WTC11 (cell line): ENCODE measurements around the gene SLC12A2. TPM values are rescaled to one million over a fixed set of nuclear protein-coding genes. Genes with fewer than 3 reads are reported as not detected.

Experiments used
- ATAC-seq: fragments of 200-7000 bp; cut with Tn5 transposase; 2 replicates; pipeline ENCODE4 v1.10.0; 2021; ENCODE audit warnings: mild to moderate bottlenecking, moderate library complexity
- CTCF ChIA-PET: fragments of 300-600 bp; sonication (Branson Sonifier 250); formaldehyde crosslinking; loops from one replicate; lab custom pipeline; 2021; ENCODE audit warnings: antibody characterized with exemption; lab: Charles Lee
- POLR2A ChIA-PET: fragments of 350-600 bp; sonication (Branson Sonifier 250); formaldehyde crosslinking; loops from one replicate; lab custom pipeline; 2021; ENCODE audit warnings: antibody characterized with exemption; lab: Charles Lee
- DNase-seq: peaks from one replicate; pipeline ENCODE4 v3.0.0; 2021; ENCODE audit warnings: low spot score
- H3K27ac Mint-ChIP-seq: 2 replicates; pipeline ENCODE4 v1.8.0; 2021; ENCODE audit warnings: mixed read lengths
- H3K27me3 Mint-ChIP-seq: 2 replicates; pipeline ENCODE4 v1.8.0; 2021; ENCODE audit warnings: low read depth, mild to moderate bottlenecking, moderate library complexity, mixed read lengths
- H3K36me3 Mint-ChIP-seq: 2 replicates; pipeline ENCODE4 v1.8.0; 2021; ENCODE audit warnings: mixed read lengths
- H3K4me1 Mint-ChIP-seq: 2 replicates; pipeline ENCODE4 v1.8.0; 2022; ENCODE audit warnings: mixed read lengths
- H3K4me3 Mint-ChIP-seq: 2 replicates; pipeline ENCODE4 v1.8.0; 2021; ENCODE audit warnings: mild to moderate bottlenecking, moderate library complexity, mixed read lengths
- H3K9me3 Mint-ChIP-seq: 2 replicates; pipeline ENCODE4 v1.8.0; 2021; ENCODE audit warnings: mixed read lengths
- ATF1 ChIP-seq: sonication (generic); formaldehyde crosslinking; IDR thresholded peaks from 2 replicates; pipeline ENCODE4 v1.8.1; 2023; ENCODE audit warnings: mild to moderate bottlenecking, moderate library complexity, missing genetic modification reagents
- FOXJ3 ChIP-seq: sonication (generic); formaldehyde crosslinking; IDR thresholded peaks from 2 replicates; pipeline ENCODE4 v1.9.0; 2021; ENCODE audit warnings: missing genetic modification reagents, mild to moderate bottlenecking, borderline replicate concordance
- MXD4 ChIP-seq: fragments of 250-450 bp; sonication (Bioruptor Pico); IDR thresholded peaks from 2 replicates; pipeline ENCODE4 v1.8.0; 2021; ENCODE audit warnings: mild to moderate bottlenecking, moderate library complexity, borderline replicate concordance
- MYBL2 ChIP-seq: sonication (generic); formaldehyde crosslinking; IDR thresholded peaks from 2 replicates; pipeline ENCODE4 v1.8.1; 2023; ENCODE audit warnings: mild to moderate bottlenecking, moderate library complexity, missing genetic modification reagents
- NR3C1 ChIP-seq: sonication (generic); formaldehyde crosslinking; conservative IDR thresholded peaks from 2 replicates; pipeline ENCODE4 v1.8.1; 2023; ENCODE audit warnings: low read depth, mild to moderate bottlenecking, missing genetic modification reagents
- SMAD3 ChIP-seq: sonication (generic); formaldehyde crosslinking; IDR thresholded peaks from 2 replicates; pipeline ENCODE4 v1.8.0; 2022; ENCODE audit warnings: missing genetic modification reagents, mild to moderate bottlenecking, borderline replicate concordance
- ZNF317 ChIP-seq: sonication (generic); formaldehyde crosslinking; IDR thresholded peaks from 2 replicates; pipeline ENCODE4 v1.8.1; 2023; ENCODE audit warnings: low read depth, mild to moderate bottlenecking, moderate library complexity, missing genetic modification reagents, borderline replicate concordance
- ZNF396 ChIP-seq: fragments of 250-450 bp; sonication (Bioruptor Pico); IDR thresholded peaks from 2 replicates; pipeline ENCODE4 v1.8.0; 2021; ENCODE audit warnings: mild to moderate bottlenecking, moderate library complexity, borderline replicate concordance
- ZNF423 ChIP-seq: fragments of 250-450 bp; sonication (Bioruptor Pico); IDR thresholded peaks from 2 replicates; pipeline ENCODE4 v2.1.2; 2022; ENCODE audit warnings: mild to moderate bottlenecking, moderate library complexity
- total RNA-seq: library from RNA; stranded (reverse); gene quantifications from 3 replicates; pipeline ENCODE4 v1.2.3, GENCODE V29; 2021
- TF ChIP-seq, protein P1 (sequence below): sonication (generic); formaldehyde crosslinking; IDR thresholded peaks from 2 replicates; pipeline ENCODE4 v1.8.0; 2023; ENCODE audit warnings: missing genetic modification reagents, mild to moderate bottlenecking, borderline replicate concordance
- TF ChIP-seq, protein P2 (sequence below): sonication (generic); formaldehyde crosslinking; IDR thresholded peaks from 2 replicates; pipeline ENCODE4 v1.8.0; 2022; ENCODE audit warnings: mild to moderate bottlenecking, missing genetic modification reagents
- TF ChIP-seq, protein P3 (sequence below): sonication (generic); formaldehyde crosslinking; IDR thresholded peaks from 2 replicates; pipeline ENCODE4 v1.8.1; 2022; ENCODE audit warnings: low read depth, missing genetic modification reagents, borderline replicate concordance
- TF ChIP-seq, protein P4 (sequence below): sonication (generic); formaldehyde crosslinking; IDR thresholded peaks from 2 replicates; pipeline ENCODE4 v1.8.0; 2022; ENCODE audit warnings: missing genetic modification reagents
- TF ChIP-seq, protein P5 (sequence below): sonication (generic); formaldehyde crosslinking; IDR thresholded peaks from 2 replicates; pipeline ENCODE4 v1.8.1; 2022; ENCODE audit warnings: low read depth, mild to moderate bottlenecking, moderate library complexity, missing genetic modification reagents, borderline replicate concordance

Gene SLC12A2
- total RNA-seq, 1 experiment from 2014 or later = 8.4 TPM

DNA sequence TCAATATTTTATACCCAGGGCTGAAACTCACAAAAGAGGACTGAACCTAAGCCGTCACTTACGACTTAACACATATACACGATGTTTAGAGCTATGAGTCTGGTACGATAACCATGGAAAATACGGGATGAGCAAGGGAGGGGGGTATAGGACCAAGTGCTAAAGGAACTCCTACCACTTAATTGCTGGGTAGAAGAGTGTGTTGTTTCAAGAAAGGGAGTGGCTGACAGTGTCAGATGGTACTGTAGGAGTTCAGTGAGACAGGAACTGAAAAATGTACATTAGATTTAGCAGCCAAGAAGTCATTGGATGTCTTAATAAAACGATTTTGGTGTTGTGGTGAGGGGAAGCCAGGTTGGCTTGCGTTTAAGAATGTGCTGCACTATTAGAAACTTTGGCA, 21.6 kb downstream of the SLC12A2 start:
- CTCF ChIA-PET = no interaction called here
- no peak overlapping the region for H3K4me3 Mint-ChIP-seq
- no peak for DNase-seq

More for the DNA sequence above, 21.6 kb downstream of the SLC12A2 start:
- no peak overlapping the region for H3K27ac Mint-ChIP-seq
- no peaks in the 10 kb centered on the region; the same call in 1 of the 2 replicates for H3K27me3 Mint-ChIP-seq
- ATAC-seq = no peak
- no peaks in the 10 kb centered on the region for H3K36me3 Mint-ChIP-seq
- no peaks in the 10 kb centered on the region for H3K4me1 Mint-ChIP-seq
- TF ChIP-seq ZNF317 (CRISPR knock-in tag) = no peak
- TF ChIP-seq, protein P1, sequence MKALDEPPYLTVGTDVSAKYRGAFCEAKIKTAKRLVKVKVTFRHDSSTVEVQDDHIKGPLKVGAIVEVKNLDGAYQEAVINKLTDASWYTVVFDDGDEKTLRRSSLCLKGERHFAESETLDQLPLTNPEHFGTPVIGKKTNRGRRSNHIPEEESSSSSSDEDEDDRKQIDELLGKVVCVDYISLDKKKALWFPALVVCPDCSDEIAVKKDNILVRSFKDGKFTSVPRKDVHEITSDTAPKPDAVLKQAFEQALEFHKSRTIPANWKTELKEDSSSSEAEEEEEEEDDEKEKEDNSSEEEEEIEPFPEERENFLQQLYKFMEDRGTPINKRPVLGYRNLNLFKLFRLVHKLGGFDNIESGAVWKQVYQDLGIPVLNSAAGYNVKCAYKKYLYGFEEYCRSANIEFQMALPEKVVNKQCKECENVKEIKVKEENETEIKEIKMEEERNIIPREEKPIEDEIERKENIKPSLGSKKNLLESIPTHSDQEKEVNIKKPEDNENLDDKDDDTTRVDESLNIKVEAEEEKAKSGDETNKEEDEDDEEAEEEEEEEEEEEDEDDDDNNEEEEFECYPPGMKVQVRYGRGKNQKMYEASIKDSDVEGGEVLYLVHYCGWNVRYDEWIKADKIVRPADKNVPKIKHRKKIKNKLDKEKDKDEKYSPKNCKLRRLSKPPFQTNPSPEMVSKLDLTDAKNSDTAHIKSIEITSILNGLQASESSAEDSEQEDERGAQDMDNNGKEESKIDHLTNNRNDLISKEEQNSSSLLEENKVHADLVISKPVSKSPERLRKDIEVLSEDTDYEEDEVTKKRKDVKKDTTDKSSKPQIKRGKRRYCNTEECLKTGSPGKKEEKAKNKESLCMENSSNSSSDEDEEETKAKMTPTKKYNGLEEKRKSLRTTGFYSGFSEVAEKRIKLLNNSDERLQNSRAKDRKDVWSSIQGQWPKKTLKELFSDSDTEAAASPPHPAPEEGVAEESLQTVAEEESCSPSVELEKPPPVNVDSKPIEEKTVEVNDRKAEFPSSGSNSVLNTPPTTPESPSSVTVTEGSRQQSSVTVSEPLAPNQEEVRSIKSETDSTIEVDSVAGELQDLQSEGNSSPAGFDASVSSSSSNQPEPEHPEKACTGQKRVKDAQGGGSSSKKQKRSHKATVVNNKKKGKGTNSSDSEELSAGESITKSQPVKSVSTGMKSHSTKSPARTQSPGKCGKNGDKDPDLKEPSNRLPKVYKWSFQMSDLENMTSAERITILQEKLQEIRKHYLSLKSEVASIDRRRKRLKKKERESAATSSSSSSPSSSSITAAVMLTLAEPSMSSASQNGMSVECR (CRISPR knock-in tag) = no peak
- TF ChIP-seq, protein P2, sequence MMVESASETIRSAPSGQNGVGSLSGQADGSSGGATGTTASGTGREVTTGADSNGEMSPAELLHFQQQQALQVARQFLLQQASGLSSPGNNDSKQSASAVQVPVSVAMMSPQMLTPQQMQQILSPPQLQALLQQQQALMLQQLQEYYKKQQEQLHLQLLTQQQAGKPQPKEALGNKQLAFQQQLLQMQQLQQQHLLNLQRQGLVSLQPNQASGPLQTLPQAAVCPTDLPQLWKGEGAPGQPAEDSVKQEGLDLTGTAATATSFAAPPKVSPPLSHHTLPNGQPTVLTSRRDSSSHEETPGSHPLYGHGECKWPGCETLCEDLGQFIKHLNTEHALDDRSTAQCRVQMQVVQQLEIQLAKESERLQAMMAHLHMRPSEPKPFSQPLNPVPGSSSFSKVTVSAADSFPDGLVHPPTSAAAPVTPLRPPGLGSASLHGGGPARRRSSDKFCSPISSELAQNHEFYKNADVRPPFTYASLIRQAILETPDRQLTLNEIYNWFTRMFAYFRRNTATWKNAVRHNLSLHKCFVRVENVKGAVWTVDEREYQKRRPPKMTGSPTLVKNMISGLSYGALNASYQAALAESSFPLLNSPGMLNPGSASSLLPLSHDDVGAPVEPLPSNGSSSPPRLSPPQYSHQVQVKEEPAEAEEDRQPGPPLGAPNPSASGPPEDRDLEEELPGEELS (CRISPR knock-in tag) = no peak
- no peak for TF ChIP-seq MYBL2 (CRISPR knock-in tag)
- TF ChIP-seq ZNF396 (CRISPR knock-in tag) = no peak
- TF ChIP-seq SMAD3 (CRISPR knock-in tag) = no peak
- TF ChIP-seq, protein P3, sequence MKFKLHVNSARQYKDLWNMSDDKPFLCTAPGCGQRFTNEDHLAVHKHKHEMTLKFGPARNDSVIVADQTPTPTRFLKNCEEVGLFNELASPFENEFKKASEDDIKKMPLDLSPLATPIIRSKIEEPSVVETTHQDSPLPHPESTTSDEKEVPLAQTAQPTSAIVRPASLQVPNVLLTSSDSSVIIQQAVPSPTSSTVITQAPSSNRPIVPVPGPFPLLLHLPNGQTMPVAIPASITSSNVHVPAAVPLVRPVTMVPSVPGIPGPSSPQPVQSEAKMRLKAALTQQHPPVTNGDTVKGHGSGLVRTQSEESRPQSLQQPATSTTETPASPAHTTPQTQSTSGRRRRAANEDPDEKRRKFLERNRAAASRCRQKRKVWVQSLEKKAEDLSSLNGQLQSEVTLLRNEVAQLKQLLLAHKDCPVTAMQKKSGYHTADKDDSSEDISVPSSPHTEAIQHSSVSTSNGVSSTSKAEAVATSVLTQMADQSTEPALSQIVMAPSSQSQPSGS (CRISPR knock-in tag) = no peak
- TF ChIP-seq, protein P4, sequence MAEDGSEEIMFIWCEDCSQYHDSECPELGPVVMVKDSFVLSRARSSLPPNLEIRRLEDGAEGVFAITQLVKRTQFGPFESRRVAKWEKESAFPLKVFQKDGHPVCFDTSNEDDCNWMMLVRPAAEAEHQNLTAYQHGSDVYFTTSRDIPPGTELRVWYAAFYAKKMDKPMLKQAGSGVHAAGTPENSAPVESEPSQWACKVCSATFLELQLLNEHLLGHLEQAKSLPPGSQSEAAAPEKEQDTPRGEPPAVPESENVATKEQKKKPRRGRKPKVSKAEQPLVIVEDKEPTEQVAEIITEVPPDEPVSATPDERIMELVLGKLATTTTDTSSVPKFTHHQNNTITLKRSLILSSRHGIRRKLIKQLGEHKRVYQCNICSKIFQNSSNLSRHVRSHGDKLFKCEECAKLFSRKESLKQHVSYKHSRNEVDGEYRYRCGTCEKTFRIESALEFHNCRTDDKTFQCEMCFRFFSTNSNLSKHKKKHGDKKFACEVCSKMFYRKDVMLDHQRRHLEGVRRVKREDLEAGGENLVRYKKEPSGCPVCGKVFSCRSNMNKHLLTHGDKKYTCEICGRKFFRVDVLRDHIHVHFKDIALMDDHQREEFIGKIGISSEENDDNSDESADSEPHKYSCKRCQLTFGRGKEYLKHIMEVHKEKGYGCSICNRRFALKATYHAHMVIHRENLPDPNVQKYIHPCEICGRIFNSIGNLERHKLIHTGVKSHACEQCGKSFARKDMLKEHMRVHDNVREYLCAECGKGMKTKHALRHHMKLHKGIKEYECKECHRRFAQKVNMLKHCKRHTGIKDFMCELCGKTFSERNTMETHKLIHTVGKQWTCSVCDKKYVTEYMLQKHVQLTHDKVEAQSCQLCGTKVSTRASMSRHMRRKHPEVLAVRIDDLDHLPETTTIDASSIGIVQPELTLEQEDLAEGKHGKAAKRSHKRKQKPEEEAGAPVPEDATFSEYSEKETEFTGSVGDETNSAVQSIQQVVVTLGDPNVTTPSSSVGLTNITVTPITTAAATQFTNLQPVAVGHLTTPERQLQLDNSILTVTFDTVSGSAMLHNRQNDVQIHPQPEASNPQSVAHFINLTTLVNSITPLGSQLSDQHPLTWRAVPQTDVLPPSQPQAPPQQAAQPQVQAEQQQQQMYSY = no peak
- no peak for TF ChIP-seq MXD4
- no peak for TF ChIP-seq NR3C1 (CRISPR knock-in tag)
- TF ChIP-seq ZNF423 (CRISPR knock-in tag) = no peak
- no peak for TF ChIP-seq FOXJ3 (CRISPR knock-in tag)
- TF ChIP-seq, protein P5, sequence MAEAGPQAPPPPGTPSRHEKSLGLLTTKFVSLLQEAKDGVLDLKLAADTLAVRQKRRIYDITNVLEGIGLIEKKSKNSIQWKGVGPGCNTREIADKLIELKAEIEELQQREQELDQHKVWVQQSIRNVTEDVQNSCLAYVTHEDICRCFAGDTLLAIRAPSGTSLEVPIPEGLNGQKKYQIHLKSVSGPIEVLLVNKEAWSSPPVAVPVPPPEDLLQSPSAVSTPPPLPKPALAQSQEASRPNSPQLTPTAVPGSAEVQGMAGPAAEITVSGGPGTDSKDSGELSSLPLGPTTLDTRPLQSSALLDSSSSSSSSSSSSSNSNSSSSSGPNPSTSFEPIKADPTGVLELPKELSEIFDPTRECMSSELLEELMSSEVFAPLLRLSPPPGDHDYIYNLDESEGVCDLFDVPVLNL = no peak
- TF ChIP-seq ATF1 = no peak
- no peaks in the 10 kb centered on the region for H3K9me3 Mint-ChIP-seq
- POLR2A ChIA-PET = no interaction called here
